SU-DHL-6 (cell line): ENCODE data around the gene WNT3A.

ENCODE experiments used
- EZH2phosphoT487 ChIP-seq: fragments of 200-600 bp; sonication (generic), shearing (Covaris generic); conservative IDR thresholded peaks from 2 replicates; pipeline ENCODE4 v1.6.1; 2018; ENCODE audit warnings: mild to moderate bottlenecking, antibody characterized with exemption, low read length, moderate library complexity, mixed read lengths
- TF ChIP-seq, protein P1 (sequence below): fragments of 200-600 bp; sonication (generic); IDR thresholded peaks from one replicate; pipeline ENCODE4 v1.5.1; 2017; ENCODE audit warnings: antibody characterized with exemption, mild to moderate bottlenecking, low read length, moderate library complexity; ENCODE audit not compliant: insufficient read depth, poor library complexity, severe bottlenecking

DNA sequence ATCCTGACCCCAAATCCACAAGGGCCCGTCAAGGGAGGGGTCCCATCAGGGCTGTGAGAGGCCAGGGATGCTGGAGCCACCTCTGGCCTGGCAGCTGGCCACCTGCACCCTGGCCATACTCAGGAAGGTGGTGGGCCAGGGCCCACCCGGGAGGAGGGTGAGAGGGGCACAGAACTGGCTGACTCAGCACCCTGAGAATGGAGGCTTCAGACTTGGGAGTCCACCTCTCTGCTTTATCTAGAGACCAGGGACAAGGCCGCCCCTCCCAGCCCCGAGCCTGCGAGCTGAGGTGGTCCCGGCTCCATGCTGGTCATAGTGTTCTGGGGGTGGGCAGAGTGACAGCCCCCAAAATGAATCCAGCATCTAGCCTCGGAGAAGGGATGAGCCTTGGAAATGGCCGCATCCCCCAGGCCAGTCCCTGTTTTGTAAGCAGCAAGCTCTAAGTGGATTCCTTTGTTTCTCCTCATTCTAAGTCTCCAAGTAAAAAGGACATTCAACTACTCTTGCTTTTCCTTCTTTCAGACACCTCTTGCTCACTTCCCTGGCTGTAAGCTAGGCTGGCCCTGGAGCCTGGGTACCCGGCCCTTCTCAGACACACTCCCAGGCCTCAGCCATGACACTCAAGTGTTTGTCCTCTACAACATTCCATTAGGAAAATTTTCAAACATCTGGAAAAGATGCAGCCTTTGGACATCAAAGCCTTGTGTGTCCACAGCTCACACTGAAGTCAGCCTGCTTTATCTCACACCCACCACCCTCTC, 12.3 kb downstream of the WNT3A start:
- TF ChIP-seq, protein P1, sequence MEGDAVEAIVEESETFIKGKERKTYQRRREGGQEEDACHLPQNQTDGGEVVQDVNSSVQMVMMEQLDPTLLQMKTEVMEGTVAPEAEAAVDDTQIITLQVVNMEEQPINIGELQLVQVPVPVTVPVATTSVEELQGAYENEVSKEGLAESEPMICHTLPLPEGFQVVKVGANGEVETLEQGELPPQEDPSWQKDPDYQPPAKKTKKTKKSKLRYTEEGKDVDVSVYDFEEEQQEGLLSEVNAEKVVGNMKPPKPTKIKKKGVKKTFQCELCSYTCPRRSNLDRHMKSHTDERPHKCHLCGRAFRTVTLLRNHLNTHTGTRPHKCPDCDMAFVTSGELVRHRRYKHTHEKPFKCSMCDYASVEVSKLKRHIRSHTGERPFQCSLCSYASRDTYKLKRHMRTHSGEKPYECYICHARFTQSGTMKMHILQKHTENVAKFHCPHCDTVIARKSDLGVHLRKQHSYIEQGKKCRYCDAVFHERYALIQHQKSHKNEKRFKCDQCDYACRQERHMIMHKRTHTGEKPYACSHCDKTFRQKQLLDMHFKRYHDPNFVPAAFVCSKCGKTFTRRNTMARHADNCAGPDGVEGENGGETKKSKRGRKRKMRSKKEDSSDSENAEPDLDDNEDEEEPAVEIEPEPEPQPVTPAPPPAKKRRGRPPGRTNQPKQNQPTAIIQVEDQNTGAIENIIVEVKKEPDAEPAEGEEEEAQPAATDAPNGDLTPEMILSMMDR, result no peak
- no peak for TF ChIP-seq EZH2phosphoT487
